Keratinocyte (primary cell): Measurements from ENCODE around the gene DCLK2.

ENCODE experiments used
- EZH2 ChIP-seq: IDR thresholded peaks from one replicate; pipeline ENCODE4 v1.6.1; 2012; ENCODE audit warnings: inconsistent platforms, mild to moderate bottlenecking, low read length, moderate library complexity
- TF ChIP-seq, protein P1 (sequence below), 3 experiments: IDR thresholded peaks in 1 of 3; conservative IDR thresholded peaks in 1 of 3; optimal IDR thresholded peaks in 1 of 3; 2 replicates in 2 of 3; 3 replicates in 1 of 3; pipeline versions ENCODE3 to v1.5.1; 2011; ENCODE audit warnings: low read length in 3 of 3, mild to moderate bottlenecking in 3 of 3, moderate library complexity in 2 of 3, control low read depth in 1 of 3, inconsistent platforms in 1 of 3; ENCODE audit not compliant: insufficient read depth in 2 of 3; ENCODE audit errors: extremely low read depth in 1 of 3

DNA sequence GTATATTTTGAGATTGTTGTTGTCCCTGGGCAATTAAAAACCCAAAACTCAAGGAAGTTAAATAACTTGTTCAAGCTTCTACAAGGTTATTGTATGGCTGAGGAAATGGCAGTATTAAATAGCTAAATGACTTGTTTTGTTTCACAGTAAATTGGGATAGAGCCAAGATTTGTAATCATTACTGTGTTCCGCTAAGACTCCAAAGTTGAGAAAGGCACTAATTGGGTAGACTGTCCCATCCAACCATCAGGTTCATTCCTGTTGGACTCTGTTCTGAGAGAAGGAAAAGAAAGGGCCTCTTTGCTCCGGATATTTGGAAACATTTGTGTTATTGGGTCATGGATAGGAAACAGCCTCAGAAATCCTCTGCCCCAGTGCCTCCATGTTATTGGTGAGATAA, 82.2 kb downstream of the DCLK2 start:
- TF ChIP-seq, protein P1, sequence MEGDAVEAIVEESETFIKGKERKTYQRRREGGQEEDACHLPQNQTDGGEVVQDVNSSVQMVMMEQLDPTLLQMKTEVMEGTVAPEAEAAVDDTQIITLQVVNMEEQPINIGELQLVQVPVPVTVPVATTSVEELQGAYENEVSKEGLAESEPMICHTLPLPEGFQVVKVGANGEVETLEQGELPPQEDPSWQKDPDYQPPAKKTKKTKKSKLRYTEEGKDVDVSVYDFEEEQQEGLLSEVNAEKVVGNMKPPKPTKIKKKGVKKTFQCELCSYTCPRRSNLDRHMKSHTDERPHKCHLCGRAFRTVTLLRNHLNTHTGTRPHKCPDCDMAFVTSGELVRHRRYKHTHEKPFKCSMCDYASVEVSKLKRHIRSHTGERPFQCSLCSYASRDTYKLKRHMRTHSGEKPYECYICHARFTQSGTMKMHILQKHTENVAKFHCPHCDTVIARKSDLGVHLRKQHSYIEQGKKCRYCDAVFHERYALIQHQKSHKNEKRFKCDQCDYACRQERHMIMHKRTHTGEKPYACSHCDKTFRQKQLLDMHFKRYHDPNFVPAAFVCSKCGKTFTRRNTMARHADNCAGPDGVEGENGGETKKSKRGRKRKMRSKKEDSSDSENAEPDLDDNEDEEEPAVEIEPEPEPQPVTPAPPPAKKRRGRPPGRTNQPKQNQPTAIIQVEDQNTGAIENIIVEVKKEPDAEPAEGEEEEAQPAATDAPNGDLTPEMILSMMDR (optimal IDR thresholded peaks at IDR 0.05 in 1 of 3, IDR thresholded peaks at IDR 0.05 in 1 of 3, conservative IDR thresholded peaks at IDR 0.05 in 1 of 3; ENCODE audit: extremely low read depth in 1 of 3, insufficient read depth in 2 of 3, low read length in 3 of 3) = no peak
- TF ChIP-seq EZH2 = no peak
